Measurements from ENCODE around the gene AMER2.

AMER2 gene, protein sequence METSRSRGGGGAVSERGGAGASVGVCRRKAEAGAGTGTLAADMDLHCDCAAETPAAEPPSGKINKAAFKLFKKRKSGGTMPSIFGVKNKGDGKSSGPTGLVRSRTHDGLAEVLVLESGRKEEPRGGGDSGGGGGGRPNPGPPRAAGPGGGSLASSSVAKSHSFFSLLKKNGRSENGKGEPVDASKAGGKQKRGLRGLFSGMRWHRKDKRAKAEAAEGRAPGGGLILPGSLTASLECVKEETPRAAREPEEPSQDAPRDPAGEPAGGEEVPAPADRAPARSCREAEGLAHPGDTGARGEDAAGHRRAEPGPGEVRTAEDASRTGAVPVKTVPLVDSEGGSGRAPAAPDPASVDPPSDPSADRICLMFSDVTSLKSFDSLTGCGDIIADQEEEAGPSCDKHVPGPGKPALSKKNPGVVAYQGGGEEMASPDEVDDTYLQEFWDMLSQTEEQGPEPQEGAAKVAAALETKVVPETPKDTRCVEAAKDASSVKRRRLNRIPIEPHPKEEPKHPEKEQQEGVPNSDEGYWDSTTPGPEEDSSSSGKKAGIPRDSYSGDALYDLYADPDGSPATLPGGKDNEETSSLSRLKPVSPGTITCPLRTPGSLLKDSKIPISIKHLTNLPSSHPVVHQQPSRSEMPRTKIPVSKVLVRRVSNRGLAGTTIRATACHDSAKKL

DNA sequence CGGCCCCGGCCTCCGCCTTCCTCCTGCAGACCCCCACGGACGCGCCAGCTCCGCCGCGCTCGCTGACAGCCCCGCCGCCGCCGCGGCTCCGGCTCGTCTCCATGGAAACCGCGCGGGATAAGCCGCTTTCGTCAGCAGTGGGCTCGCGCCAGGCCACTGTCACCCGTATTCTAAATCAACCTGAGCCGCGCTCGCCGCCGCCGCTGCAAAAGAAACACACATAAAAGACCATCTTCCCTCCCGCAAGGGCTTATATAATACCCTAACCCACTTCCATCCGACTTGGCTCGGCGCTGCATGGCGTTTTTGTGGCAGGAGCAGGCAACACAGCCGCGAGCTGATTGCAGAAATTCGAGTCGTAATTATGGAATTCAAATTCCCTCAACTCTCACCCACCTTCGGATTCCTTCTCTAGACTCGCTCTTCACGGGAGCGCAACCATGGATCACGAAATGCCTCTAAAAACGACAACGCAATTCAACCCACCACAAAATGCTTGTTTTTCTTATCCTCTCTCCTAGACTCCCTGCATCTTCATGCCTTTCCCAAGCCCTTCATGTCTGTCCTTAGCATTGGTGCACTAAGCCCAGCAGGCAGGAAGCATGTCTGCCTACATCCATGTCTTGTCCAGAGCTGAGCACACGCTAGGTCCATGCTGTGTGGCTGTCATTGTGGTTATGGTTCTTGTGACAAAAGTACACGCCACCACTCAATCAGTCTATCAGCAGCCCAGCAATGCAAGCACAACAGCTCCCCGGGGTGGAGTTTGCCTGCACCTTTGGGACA is at the start of gene AMER2:
Gene AMER2, minus strand, starts transcription at position 772 of the 786 bp plus-strand sequence. Its CDS starts 669 bp downstream, at position 103.
- no peak for DNase-seq

DNA sequence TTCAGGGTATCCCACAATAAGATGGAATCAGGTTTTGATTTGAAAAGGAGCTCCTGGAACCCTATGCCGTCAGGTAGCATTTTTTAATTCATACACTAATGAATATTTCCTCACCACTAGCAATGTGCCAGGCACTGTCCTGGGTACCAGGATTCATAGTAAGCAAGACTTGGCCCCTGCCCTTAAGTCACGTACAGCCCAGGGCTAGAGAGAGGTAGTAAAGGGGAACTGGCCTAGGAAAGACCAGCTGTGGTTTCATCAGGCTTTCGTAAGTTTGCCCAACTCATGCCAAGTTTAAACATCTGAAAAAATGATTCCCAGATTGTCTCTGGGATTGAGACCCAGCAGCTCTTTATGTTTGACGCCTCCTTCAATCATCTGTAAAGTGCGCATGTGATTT is 45.9 kb upstream of the AMER2 start:
- no peak for DNase-seq

DNA sequence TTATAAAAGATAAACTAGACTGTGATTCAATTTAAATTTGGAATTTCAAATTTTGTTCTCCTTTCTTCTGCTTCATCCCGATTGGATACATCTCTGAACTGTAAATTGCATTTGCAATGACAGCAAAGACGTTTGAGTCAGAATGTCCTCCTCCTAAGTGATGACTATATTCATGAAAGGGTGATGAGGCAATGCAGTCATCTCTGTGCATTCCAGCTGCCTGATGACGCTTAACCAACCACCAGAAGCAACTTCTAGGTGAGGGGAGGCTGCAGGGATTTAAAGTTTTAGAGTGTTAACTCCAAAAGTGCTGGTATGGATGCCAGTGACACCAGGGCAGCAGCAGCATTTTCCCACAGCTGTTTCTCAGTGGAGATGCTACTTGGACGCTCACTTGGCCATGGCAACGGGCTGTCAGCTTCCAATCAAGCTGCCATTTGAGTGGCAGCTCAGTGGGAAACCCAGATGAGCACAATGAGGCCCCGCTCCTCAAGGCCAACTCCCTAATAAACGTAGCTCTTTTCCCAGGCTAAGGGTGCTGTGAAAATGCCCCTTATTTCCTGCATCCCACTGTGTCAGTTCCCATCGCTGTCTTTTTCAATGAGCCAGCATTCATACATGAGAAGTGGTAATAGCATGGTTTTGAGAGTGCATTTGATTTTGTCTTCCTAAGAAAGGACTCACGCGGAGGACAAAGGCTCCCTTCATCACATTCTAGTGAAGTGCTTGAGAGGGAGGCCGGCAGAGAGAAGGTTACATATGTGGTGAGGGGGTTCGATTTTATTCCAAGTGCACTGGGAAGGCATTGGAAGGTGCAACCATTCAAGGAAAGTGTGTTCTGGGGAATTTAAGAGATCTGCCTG is 45.2 kb upstream of the AMER2 start:
- DNase-seq: no peak

DNA sequence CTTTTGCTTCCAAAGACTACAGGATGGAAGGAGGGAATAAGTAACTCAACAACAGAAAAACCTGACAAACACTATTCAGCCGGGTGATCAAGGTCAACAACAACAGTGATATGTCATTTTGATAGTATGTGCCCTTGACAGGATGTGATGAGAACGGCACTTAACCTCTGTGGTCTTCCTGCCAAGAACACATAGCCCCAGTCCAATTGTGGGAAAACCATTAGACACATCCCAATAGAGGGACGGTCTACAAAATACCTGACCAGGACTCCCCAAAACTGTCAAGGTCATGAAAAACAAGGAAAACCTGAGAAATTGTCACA is 43.1 kb upstream of the AMER2 start:
- no peak for DNase-seq

DNA sequence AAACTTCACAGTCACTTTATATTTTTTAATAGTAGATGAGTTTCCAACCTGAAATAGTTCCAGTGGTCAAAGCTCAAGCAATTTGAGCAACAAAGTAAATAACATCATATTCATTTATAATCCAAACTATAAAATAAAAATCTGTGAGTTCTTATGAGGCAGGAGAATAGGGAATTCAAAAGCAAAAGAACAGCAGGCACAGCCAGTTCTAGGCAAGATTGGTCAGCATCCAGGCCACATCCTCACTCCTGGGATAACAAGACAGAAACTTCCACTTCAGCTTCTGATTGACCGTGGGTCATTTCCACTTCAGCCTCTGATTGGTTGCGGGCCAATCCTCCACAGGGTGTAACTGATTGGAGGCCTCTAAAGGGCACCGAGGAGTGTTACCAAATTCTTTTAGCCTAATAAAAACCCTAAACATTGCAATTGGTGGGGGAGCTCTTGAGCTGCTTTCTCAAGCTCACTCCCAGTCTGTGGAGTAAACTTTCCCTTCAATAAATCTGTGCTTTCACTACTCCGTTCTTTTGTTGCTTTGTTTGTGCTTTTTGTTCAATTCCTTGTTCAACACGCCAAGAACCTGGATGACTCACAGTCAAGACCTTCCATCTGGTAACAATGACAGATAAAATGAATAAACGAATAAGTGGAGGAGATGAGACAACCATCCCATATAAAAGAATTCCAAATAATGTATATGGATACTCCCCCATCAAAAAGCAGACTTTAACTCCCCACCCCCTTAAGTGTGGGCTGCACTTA is 42.6 kb upstream of the AMER2 start:
- no peak for DNase-seq

DNA sequence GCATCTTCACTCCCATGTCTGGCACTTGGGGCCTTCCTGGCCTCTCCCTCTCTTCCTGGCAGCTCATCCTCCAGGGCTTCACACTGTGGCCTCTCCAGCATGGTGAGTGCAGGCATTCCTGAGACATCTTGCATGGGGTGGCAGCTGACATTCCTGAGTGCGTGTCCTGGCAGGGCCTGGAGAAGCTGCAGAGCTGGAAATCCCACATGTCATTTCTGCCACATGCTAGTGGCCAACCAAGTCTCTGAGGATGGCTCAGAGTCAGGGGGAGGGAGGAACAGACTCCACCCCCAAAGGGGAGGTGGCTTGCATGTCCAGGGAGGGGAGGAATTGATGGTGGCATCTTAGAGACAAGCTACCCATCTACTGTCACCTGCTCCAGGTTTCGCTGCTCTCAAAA is 41.6 kb upstream of the AMER2 start:
- no peak for DNase-seq

DNA sequence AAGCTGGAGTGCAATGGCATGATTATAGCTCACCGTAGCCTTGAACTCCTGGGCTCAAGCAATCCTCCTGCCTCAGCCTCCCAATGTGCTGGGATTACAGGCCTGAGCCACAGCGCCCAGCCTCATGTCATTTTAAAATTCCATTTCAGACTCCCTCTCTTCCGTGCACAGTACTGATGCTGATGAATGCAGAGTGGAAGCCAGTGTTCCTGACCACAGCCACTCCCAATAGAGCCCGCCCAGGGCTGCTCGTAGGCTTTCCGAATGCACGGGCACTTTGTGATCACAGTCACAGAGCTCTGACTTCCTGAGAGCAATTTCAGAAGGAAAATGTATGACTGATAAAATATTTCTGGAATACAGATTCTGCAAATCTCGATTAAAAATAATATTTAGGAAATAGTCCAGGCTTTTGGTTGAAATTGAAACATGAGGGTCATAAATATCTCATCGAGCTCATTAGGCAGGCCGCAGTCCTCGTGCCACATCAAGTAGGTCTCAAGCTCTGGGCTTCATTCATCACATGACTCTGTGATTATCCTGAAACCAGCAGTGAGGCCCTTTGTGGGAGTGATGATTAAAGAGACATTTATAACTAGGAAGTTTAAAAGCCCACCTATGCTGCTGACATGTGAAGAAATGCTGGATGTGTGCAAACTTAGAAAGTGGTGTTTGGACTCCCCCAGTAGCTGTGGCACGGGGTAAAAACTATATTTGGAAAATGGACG is 38.9 kb upstream of the AMER2 start:
- DNase-seq: no peak

DNA sequence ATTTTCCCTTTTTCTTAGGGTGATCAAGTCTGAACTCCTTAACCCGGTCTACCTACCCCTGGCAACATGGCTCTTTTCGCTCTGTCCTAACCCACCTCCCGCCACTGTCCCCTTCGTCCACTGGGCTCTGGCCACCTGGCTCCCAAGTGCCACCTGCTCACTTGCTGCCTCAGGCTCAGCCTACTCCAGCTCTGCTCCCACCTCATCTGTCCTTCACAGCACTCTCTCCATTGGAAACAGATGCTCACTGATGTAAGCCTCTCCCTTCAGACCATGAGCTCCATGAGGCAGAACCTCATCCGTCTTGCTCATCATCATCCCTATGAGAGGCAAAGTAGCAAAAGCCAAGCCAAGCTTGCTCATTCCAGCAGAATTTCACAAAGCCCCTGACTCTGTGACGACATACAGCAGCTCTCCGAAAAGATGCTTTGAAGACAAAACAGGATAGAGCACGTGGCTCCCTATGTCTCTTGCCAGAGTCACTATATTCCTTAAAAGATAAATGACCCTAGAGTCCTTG is 35.3 kb upstream of the AMER2 start:
- DNase-seq: no peak

DNA sequence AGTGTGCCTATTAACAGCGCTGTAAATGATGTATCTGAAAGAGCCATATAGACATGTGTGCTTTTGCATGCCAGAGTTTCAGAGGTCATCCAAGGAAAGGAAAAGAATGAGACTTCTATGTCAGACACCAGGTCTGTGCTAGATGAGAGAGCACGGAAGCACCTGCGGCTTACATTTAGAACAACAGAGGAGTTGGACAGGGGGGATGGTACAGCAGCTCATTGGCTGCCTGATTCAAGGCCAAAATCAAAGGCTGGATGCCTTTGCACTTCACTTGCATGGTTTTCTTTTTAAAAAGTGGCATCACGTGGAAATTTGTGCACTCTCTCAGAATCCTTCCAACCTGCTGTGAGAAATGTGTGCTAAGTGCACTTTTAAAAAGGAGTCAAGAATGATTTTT is 32.8 kb upstream of the AMER2 start:
- no peak for DNase-seq

DNA sequence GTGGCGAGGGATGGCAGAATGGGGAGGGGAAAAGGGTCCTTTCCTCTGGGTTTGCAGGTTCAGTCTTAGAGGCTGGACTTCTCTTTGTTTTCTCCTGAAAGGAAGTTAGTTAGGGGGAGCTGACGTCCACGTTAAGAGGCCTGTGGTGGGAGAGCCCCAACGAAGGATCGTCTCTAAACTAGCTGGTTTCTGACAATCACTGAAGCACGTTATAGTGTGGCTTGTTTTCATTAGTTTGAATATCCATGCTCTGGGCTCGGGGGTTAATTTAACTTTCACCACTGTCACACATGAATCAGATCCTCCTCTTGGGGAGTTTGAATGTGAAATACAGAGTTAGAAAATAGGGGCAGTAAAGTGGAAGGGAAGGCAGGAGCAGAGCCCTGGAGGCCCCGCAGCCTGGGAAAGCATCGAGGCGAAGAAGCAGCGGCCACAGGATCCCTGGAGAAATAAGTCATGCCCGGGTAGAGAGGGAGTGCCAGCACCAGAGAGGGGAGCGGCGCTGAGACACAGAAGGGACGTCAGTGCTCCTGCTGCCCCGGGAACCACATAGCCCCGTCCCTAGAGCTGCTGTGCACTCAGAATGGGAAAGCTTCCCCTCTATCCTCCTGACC is 31.1 kb upstream of the AMER2 start:
- DNase-seq: no peak

DNA sequence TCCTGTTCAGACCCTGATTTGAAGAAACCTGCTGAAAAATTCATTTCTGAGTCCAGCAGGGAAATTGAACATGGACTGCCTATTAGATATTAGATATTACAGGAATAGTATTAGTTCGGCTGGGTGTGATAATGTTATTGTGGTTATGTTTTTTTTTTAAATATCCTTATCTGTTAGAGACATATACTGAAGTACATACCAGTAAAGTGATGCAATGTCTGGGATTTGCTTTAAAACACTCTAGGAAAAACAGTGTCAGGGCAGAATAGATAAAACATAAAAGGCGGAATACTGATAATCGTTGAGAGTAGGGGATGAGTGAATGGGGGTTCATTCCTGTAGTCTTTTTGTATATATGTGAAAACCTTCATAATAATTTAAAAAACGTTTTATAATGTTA is 28.7 kb upstream of the AMER2 start:
- DNase-seq: no peak

DNA sequence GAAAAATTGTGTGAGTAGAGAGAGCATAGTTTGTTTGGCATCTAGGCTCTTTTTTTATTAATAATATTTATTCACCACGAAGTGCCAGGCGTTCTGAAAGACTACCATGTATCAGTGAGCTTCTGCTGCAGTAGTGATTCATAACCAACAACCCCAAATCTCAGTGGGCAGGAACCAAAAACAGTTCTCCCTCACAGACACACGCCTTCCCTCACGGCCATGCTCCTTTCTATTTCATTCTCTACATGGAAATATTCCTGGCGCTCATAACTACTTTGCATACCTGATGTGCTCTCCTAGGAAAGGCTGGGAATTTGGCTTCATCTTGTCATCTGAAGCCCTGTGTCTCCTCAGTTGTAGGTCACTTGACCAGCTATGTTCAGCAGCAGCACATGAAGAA is 26.6 kb upstream of the AMER2 start:
- DNase-seq: no peak

DNA sequence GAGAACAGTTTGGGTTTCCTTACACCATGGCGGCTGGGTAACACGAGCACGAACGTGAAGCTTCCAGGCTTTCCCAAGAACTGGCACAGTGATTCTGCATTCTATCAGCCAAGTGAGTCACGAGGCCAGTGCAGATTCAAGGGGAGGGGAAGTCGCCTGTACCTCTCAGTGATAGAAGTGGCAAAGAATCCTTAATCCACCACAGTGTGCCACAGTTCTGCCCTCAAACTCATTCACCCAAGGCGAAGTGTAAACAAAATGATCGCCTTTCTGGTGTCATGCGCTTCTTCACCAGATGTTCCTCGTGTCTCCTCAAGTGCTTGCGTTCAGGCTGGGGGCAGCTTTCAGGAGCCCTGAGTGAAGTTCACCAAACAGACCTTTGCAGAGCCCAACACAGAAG is 24.9 kb upstream of the AMER2 start:
- no peak for DNase-seq

DNA sequence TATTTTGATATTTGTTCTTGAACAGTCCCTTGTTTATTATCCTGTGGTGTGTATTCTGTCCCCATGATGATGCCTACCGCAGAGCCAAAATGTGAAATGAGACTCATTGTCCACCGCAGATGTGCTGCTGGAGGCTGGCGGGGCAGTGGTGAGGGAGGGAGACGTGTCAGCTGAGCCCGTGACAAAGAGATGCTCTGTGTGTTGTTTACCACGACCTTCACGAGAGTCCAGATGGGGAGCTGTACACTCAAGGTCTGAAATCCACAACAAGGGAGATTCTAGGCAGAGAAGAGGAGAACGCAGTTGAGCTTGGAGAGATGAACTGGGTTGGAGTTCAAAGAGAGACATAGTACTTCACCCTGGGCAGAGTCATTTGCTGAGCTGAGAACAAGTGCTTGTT is 20.8 kb upstream of the AMER2 start:
- DNase-seq: no peak

DNA sequence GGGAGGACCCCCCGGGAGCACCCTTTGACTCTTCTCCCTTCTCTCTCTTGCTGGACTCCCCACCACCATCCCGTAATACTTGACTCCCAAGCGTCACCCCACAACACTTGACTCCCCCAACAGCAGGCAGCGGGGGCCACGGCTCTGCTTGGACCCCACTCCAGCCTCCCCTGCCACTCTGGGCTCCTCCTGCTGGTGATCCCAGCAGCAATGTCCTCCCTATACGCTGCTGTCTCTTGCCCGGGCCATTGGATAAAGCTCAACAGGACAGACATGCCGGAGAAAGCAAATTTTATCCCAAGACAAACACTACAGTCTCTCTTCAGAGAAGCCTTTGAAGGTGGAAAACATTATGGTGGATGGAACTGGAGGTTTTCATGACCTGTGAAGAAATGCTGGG is 20.4 kb upstream of the AMER2 start:
- no peak for DNase-seq

DNA sequence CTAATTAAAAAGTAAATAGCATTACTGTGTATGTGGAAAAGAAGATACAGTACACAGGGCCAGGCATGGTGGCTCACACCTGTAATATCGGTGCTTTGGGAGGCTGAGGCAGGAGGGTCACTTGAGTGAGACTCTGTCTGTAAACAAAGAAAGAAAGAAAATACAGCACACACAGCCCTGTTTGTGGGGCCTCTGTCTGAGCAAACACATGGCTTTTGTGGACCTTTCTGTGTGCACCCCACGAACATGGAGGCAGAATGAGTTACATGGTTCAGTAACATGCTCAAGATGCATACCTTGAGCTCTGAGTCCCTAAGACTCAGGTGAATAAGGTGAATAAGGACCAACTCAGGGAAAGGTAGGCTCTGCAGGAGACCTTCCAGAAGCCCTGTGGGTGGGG is 20.0 kb upstream of the AMER2 start:
- no peak for DNase-seq

DNA sequence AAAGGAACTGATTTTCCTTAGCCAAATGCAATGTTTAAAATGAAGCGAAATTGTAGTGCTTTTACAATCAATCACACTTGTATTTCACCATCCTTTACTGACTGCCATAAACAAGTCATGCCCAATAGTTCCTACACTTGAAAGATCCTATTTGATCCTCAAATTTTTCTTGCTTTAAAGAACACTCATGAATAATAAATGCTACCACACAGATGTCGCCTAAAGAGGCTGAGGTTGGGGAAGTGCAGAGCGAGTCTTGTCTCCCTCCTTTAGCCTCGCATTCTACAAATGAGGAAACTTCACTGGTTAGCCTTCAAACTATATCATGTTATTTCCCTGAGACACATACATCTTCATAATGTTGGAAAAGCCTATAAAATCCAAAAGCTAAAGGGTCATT is 18.7 kb upstream of the AMER2 start:
- DNase-seq: no peak

DNA sequence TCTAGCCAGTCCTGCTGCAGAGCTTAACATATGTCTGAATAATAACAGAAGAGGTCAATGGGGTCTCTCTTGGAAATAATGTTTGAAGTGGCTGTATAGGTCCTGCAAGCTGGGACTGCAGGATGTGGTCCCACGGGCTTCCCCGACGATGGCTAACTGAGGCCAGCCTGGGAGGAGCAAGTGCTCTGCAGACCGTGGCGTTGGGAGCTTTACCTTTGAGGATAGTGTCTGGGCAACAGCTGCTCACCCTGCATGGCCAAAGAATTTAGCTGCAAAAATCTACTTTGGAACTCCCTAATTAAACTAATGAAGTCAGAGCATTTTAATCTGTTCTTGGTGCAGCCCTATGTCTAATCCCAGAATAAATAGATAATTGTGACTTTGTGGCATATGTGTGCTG is 18.2 kb upstream of the AMER2 start:
- no peak for DNase-seq

DNA sequence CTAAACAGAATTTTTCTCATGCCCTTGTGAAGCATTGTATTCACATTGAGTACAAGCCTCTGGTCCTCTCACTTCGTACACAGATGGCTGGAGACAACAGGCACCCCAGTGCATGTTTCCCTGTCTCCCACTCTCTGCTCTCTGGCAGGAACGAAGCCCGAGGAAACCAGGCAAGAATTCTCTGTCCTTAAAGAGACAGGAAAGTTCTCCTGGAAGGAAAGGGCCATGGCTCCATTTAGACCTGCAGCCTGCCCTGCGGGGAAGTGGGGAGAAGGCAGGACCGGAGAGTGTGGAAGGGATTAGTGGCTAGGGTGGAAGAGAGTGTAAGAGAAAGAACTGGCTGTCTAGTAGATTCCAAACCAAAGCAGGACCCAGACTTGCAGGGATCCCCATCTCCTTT is 15.5 kb upstream of the AMER2 start:
- no peak for DNase-seq

DNA sequence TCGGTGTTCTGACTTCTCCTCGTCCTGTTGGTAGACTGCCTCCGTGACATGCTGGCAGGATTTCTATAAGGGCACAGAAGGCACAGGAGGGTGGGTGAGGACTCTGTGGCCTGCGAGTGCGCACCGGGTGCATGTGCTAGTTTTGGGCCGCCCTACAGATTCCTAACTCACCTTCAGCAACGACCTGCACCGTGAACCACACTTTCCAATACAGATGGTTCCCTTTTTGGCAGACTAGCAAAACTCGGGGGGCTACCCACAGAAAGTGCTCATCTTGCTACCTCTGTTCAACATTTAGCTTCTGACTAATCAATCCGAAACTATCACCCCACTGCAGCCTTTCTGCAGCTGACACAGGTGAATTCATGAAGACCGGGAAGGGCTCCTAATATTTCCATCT is 14.1 kb upstream of the AMER2 start:
- no peak for DNase-seq

DNA sequence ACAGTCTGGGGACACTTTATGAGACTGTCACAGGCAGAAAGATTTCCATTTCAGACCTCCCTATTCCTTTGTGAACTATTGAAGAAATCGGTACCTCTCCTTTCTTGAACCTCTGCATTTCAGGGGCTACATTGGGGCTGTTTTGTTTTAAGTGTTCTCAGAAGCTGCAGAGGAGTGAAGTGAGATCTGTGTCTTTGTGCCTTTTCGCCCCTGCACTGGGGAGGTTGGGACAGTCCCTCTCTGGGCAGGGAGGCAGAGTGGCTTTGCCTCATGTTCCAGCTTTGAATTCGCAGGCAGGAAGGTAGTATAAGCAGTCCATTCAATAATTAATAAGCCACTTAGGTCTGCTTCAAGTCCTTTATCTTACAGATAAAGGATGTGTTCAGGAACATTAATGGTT is 9.5 kb upstream of the AMER2 start:
- no peak for DNase-seq
